ENCODE results near the gene FXYD7.
"Not testable (repeated sequence)": the region's sequence is repeated elsewhere in the genome, so short reads cannot be mapped to it uniquely, and the experiment has no call there.

Gene FXYD7

DNA sequence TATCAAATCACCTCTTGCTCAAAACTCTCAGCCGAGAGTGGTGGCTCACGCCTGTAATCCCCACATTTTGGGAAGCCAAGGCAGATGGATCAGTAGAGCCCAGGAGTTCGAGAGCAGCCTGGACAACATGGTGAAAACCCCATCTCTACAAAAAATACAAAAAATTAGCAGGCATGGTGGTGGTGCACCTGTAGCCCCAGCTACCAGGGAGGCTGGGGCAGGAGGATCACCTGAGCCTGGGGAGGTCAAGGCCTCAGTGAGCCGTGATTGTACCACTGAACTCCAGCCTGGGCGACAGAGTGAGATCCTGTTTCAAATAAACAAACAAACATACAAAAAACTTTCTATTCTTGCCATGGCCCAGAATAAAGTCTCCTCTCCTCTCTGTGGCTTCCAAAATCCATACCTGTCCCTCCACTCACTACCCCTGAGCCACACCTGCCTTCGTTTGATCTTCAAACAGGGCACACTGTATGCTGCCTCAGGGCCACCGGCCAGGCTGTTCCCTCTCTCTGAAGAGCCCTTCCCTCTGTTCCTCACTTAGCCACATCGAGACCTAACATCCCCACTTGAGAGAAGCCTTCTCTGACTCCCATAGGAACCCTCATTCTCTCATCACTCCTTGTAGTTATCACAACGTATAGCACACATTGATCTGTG lies 14.5 kb upstream of the FXYD7 start:
- DNase-seq = no peak

DNA sequence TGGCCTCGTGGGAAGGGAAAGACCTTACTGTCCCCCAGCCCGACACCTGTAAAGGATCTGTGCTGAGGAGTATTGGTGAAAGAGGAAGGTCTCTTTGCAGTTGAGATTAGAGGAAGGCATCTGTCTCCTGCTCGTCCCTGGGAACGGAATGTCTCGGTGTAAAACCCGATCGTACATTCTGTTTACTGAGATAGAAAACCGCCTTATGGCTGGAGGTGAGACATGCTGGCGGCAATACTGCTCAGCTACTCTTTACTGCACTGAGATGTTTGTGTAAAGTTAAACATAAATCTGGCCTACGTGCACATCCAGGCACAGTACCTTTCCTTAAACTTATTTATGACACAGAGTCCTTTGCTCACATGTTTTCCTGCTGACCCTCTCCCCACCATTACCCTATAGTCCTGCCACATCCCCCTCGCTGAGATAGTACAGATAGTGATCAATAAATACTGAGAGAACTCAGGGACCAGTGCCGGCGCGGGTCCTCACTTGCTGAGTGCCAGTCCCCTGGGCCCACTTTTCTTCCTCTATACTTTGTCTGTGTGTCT lies 13.3 kb upstream of the FXYD7 start:
- not testable (repeated sequence) for DNase-seq

DNA sequence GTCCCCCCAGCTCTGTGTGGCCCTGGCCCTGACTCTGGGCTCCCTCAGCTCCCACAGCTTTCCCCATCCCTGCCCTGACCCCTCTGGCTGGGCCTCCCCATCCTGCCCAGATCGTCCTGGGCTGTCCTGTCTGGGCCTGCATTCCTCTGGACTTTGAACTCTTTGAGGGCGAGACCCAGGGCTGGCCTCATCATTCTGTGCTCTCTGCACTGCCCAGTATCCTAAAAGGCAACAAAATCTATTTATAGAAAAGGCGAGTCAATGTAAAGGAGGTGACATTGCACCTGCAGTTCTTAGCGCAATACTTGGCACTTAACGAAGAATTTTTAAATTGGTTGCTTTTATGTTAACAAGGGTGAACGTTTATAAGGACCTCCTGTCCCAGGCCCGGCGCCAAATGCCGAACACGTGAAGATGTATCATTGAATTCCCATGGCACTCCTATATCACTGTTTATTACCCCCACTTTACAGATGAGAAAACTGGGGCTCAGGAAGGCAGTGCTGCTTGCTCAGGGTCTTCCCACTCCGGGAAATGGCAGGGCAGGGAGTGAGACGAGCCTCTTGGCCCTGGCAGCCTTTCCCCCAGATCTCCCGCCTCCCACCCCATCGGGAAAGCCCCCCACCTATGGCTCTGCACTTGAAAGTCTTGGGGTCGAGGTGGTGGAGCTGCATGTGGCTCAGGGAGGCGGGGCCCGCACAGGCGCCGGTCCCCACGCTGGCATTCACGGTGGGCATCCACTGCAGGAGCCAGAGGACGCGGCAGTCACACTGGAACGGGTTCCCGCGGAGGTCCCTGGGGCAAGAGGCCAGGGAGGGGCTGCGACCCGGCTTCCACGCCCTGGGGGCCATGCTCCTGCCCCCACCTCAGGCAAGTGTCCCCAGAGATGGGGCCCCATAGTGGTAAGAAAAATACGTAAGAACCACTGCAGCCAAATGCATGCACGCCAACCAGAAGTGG lies 12.0 kb upstream of the FXYD7 start:
- DNase-seq = no peak

DNA sequence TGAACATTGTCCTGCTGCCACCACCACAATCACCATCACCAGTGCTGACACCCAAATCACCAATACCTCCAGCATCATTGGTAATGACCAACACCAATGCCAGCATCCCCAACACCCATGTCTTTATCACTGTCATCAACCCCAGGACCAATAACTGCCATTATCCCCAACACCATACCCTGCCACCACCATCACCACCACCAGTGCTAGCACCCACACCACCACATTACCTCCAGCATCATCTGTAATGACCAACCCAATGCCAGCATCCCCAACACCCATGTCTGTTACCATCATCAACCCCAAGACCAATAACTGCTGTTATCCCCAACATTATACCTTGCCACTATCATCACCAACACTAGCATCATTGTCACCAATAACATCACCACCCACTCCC lies 10.8 kb upstream of the FXYD7 start:
- DNase-seq = no peak

DNA sequence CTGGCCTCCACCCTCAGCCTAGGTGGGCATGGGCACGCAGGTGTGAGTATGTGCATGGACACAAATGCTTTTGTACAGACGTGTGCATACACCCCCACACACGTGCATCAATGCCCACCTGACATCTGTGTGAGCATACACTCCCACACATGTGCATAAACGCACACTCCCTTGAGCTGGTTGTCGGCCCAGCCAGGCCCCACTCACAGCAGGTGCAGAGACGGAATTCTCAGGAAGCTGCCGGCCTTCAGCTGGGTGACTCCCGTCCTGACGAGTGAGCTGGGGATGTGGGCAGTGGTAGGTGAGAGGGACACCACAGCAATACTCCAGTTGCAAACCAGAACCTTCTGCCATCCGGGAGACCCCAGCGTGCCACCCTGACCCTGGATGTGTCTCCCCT lies 9.2 kb upstream of the FXYD7 start:
- DNase-seq = no peak

DNA sequence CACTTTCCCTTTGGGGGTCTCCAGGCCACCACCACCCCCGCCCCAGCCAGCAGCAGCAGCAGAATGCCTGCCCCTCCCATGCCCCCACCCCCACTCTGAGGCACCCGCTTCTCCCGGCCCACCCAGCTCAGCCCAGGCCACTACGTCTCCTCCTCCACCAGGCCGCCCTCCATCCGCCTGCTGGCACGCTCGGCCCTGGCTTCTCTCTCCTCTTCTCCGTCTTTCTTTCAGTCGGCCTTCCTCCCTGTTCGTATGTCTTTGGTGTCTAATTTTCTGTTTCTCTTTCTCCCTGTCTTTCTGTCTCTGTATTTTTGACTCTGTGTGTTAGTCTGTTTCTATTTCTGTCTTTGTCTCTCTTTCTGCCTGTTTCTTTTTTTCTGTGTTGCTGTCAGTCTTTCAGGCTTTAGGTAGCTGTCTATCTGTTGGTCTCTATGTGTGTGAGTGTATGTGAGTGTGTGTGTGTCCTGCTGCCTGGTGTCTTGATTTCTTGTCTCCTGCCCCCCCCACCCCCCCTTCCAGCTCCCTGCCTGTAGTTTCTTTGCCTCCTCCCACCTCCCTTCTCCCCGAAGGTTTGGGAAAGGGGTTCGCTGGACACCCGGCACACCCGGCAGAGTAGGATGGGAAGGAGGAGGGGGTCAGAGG lies 8.3 kb upstream of the FXYD7 start, which contains the start of gene LGI4:
LGI4 (minus strand) TSS at position 459 of the 642 bp plus-strand sequence; CDS start at position 80, 379 bp downstream.
- no peak for DNase-seq

DNA sequence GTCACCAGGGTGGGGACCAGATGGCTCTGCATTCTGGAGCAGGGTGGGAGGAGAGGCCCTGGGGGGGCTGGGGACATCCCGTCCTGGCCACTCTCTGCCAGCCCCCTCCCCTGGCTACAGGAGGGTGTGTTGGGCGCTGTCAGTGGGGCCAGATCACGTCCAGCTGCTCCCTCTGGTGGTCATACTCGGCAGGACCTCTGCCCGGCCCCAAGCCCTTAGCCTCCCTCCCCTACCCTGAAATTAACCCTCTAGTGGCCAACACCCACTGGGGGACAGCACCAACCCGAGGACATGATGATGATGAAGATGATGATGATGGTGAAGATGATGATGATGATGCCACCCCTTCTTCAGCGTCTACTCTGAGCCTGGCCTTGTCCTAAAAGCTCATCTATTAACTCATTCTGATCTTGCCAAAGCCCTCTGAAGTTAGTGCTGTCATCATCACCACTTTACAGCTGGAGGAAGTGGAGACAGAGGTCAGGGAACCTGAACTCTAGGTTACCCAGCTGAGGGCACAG lies 7.6 kb upstream of the FXYD7 start:
- DNase-seq = peak; percentile 57

DNA sequence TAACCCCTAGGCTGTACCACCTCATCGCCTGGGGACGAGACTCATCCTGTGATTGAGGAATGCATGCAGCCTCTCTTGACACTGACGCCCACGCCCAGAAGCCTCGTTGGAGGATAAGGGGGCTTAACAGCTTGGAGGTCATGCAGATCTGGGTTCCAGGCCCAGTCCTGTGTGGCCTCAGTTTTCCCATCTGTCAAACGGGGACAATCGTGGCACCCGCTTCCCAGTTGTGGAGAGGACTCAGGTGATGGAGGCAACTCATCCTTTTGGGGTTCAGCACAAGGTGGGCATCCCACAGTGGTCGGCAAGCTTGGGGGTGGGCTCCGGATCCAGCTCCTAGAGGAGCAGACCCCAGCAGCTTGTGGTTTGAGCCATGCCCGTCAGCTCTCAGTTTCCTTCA lies 6.8 kb upstream of the FXYD7 start:
- DNase-seq = no peak

DNA sequence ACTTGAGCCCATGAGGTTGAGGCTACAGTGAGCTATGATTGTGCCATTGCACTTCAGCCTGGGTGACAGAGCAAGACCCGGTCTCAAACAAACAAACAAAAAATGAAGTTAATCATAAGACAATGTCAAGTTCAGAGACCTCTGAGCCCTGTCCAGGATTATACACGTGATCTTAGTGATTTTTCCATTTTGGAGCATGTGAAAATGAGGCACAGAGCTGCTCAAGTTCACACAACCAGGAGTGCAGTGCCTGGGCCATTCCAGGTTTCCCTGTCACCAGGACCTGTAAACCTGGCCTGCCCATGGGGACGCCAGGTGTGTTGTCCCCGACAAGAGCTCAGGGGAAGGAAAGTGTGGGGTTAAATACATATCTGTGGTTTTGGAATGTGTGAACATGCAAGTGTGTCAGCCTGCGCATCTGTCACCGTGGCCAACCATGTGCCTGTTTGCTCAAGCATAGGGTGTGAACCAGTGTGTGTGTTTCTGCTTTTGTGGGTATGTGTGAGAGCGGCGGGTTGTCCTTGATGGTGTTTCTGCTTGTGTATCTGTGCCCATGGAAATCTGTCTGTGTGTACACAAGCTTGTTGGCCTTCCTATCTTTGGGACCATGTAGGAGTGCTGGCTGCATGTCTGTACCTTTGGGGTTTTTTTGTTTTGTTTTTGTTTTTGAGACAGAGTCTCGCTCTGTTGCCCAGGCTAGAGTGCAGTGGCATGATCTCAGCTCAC lies 5.9 kb upstream of the FXYD7 start:
- DNase-seq = peak; percentile 45

DNA sequence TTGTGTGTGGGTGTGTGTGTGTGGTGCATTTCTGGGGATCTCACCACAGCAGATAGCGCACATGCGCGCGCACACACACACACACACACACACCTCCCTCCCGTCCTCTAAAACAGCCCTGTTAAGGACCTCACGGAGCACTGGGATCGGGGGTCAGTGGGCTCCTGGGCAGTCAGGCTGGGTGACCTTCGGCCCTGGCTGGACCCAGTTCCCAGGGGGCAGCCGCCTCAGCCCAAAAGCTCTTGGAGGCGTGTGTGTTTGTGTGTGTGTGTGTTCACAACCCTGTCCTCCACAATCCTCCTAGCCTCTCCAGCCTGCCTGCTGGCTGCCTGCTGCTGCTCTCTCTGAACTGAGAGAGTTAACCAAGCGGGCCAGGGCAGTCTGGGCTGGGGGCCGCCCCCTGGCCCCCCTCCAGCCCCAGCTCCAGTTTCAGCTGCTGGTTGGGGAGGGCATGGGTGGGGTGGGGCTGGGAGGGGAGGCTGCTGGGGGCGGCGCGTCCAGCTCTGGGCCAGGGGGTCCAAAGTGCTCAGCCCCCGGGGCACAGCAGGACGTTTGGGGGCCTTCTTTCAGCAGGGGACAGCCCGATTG lies 4.7 kb upstream of the FXYD7 start, which contains the start of gene FXYD1:
FXYD1 (plus strand) TSS at position 520 of the 588 bp plus-strand sequence. CDS start 1,256 bp downstream, outside the sequence.
- DNase-seq = no peak

DNA sequence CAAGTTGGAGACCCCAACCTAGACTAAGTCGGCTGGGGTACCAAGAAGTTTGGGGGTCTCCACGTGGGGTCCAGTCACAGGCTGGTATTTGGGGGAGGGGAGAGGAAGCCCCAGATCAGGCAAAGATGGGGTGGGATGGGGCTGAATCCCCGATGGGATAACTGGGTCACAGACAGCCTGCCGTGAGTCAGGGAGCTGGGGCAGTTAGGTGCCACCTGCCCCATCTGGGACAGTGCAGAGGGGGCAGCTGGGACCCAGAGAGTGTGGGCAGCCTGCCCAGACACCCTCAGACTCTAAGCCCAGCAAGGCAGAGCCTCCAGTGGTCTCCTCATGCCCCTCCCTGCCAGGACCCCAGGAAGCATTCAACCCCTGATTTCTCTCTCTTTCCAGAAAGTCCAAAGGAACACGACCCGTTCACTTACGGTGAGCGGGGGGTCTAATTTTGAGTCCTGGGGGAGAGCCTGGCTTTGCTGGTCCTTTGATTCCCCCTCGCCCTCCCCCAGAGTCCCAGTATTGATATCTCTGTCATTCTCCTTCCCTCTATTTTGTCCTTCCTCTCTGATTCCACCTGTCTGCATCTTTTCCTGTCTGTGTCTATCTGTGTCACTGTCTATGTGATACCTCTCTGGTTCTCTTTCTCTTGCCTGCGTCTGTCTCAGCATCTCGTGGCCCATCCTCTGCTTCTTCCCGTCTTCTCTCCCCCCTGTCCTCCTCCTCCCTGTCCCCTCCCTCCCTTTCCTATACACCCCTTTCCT lies 2.7 kb upstream of the FXYD7 start:
- DNase-seq = no peak

DNA sequence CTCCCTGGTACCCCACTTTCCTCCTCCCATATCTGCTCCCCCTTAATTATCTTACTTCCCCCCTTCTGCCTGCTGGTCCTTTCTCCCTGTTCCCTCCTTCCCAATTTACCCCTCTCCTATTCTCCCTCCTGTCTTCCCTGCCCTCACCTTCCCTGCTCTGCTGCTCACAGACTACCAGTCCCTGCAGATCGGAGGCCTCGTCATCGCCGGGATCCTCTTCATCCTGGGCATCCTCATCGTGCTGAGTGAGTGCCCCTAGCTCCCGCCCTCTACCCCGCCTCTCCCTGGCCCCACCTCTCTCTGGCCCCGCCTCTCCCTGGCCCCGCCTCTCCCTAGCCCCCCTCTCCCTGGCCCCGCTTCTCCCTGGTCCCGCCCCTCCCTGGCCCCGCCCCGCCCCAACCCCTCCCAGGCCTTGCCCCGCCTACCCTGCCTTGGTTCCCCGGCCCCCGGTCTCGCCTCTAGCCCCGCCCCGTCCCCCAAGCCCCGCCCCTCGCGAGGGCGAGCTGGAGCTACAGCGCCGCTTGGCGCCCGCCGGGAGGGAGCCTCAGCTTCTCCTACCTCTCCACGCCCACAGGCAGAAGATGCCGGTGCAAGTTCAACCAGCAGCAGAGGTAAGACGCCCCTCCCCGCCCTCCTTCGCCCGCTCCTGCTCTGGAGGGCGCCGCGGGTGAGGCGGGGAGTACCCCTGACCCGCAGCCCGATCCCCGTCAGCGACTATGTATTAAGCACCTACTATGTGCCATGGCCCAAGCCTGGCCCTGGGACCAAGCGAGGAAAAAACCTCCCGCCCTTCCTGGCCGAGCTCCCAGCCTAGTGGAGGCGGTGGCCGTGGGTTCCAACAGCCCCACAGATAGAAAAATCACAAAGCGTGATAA lies 1.9 kb upstream of the FXYD7 start:
- peak; percentile 76 for DNase-seq

DNA sequence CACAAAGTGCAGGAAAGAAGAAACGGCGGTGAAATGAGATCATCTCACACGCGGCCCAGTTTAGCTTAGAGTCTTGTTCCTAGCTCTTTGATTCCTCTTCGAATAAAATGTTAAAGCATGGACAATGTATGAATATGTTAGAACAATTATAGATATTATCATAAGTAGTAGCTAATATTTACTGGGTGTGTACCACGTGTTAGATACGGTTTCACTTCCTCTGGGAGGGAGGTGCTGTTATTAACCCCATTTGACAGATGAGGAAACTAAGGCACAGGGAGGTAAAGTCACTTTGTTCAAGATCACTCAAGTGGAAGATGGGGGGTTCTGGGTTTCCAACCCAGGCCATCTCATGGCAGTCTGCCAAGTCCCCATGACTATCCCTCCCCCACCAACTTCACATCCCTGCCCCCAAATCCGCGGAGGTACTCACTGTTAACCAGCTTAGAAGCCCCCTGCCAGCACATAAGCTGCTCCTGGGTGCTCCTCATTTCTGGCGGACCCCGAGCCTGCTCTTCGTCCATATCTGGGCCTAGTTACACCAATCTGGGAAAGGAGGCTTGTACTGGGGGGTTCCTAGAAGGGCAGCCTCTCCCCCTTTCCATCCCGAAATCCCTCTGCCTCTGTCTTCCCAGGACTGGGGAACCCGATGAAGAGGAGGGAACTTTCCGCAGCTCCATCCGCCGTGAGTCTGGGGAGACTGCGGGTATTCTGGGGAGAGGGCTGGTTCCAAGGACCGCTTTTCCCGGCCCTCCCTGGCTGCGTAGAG lies 1.0 kb upstream of the FXYD7 start:
- DNase-seq = peak; percentile 28

DNA sequence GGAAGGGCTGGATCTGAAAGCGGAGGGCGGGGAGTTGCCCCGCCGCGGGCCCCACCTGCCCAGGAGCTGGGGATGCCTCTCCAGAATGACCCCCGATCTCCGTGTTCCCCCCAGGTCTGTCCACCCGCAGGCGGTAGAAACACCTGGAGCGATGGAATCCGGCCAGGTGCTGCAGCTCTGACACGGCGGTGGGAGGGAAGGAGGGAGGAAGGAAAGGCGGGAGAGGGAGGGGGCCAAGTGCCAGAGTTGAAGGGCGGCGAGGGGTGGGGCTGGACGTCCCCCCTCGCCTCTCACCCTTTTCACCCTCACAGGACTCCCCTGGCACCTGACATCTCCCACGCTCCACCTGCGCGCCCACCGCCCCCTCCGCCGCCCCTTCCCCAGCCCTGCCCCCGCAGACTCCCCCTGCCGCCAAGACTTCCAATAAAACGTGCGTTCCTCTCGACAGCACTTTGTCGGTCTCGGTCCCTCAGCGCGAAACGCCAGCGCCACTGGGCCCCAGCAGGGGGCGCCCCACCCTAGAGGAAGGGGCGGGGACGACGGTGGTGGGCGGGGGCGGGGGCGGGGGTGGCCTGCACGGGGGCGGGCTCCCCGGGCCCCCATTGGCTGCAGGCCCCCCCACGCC lies 337 bp upstream of the FXYD7 start:
- DNase-seq = no peak

DNA sequence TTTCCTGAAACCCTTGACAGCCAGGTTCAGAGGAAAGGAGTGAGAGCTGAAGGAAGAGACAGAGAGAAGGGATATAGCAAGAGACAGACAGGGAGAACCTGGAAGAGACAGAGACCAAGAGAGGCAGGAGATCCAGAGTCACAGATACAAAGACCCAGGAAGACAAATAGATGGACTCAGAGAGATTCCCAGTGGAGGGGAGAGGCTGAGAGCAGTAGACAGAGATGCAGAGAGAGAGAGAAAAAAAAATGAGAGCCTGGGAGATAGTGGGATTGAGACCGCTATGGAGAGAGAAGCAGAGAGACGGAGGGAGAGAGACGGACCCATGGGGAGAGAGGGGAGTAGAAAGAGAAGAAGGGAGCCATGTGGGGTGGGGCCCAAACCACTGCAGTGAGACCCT lies 763 bp downstream of the FXYD7 start:
- no peak for DNase-seq

DNA sequence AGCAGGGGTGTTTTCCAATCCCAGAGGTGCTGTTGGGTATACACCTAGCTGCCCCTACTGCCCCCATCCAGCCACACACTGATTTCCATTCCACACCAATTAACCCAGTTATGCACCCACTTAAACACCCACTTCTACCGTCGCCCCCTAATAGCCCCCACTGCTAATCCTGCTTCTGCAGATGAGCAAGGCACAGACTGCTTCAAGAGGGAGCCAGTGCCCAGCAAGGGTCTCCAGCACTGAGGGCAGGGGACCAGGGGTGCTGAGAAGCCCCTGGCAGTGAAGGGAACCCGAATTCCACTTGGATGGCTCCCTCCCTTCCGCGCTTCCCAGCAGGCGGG lies 1.2 kb downstream of the FXYD7 start:
- no peak for DNase-seq

DNA sequence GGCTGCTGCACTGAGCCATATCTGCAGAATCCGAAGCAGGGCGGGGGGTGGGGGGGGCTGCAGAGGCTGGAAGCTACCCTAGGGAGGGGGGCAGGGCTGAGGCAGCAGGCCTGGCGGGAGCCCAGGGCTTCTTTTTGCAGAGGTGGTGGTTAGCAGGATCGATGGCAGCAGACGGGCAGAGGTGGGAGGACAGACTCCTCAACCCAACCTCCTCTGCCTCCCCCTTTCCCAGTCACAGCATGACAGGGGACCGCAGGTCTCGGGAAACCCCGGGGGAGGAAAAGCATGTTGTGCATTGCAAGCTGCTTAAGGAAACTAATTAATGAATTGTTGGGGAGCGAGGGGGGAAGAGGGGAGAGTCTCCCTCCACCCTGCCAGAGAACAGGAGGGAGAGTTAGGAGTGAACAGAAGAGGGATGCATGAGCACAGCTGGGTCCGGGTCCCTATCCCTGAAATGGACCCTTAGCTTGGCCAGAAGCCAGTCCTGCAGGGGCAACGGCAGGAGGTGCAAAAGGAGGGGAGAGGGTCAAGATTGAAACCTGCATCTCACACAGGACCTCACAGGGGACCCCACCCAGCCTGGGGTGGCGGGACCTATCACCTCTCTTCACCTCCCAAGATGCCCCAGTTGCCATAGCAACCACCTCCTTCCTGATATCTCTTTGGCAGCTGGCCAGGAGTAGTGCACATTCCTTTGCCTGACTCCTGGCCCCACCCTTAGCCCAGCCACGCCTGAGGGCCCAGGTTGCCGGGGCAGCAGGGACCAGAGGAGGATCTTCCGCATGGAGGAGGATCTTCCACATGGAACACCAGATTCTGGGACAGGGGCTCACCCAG lies 1.8 kb downstream of the FXYD7 start:
- DNase-seq = no peak

Measured in MV-4-11 (cell line).